ENCODE data around the gene SDR42E2. TPM values are rescaled to one million over a fixed set of nuclear protein-coding genes. Genes with fewer than 3 reads are reported as not detected.

SDR42E2 gene
- total RNA-seq, 1 experiment from 2014 or later, result 0.05 TPM

- ChIA-PET CTCF (interaction anchor here (1.2 to 2.8 kb wide), 3 partner anchors 91 to 239 kb away, joined by 5 to 15 read pairs (median 11); no protein-coding TSS in a partner anchor), POLR2A (no interaction called here)
- no peaks in the 10 kb centered on the region for H3K9me3 ChIP-seq (ENCODE audit: control insufficient read depth, insufficient read depth, low read depth, low read length)
- peaks cover 26% of the 10 kb centered on the region for H3K4me1 ChIP-seq (ENCODE audit: control insufficient read depth, insufficient read depth, low read length)
- in situ Hi-C loops (cut with HindIII; ENCODE audit: low pct_unique_long_range_greater_than_20kb, low sequenced_read_pairs) (loop anchor here (25.0 kb wide), 1 partner anchor 103 kb away; the partner anchor contains the start of gene VWA3A), intact Hi-C loops (cut with micrococcal nuclease; ENCODE audit: unreplicated experiment) (no loop called here)
- H3K27ac ChIP-seq (ENCODE audit: low read length), result no peak overlapping the region
- no peaks in the 10 kb centered on the region for H3K36me3 ChIP-seq (ENCODE audit: control insufficient read depth, insufficient read depth, low read length)
- no peak for DNase-seq (ENCODE audit: low read depth, low spot score)
- peak overlapping the region; percentile 61 to 65 for H3K4me3 ChIP-seq (ENCODE audit: low read depth in 2 of 2, low read length in 2 of 2)
- BruUV-seq (replicated peaks), result no TSS peak
- ATAC-seq, result peak; percentile 84
- peak; percentile 55; the same call in 1 of the 2 replicates for TF ChIP-seq SIN3A (IDR thresholded peaks at IDR 0.05; ENCODE audit: borderline replicate concordance, insufficient read depth, low read depth, low read length)
- TF ChIP-seq, protein P1, sequence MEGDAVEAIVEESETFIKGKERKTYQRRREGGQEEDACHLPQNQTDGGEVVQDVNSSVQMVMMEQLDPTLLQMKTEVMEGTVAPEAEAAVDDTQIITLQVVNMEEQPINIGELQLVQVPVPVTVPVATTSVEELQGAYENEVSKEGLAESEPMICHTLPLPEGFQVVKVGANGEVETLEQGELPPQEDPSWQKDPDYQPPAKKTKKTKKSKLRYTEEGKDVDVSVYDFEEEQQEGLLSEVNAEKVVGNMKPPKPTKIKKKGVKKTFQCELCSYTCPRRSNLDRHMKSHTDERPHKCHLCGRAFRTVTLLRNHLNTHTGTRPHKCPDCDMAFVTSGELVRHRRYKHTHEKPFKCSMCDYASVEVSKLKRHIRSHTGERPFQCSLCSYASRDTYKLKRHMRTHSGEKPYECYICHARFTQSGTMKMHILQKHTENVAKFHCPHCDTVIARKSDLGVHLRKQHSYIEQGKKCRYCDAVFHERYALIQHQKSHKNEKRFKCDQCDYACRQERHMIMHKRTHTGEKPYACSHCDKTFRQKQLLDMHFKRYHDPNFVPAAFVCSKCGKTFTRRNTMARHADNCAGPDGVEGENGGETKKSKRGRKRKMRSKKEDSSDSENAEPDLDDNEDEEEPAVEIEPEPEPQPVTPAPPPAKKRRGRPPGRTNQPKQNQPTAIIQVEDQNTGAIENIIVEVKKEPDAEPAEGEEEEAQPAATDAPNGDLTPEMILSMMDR (IDR thresholded peaks at IDR 0.05), result no peak
- TF ChIP-seq TCF7L2 (IDR thresholded peaks at IDR 0.05; ENCODE audit: low read depth, low read length), result no peak
- TF ChIP-seq POLR2AphosphoS5 (IDR thresholded peaks at IDR 0.05; ENCODE audit: low read depth, low read length), result no peak
- TF ChIP-seq, protein P2, sequence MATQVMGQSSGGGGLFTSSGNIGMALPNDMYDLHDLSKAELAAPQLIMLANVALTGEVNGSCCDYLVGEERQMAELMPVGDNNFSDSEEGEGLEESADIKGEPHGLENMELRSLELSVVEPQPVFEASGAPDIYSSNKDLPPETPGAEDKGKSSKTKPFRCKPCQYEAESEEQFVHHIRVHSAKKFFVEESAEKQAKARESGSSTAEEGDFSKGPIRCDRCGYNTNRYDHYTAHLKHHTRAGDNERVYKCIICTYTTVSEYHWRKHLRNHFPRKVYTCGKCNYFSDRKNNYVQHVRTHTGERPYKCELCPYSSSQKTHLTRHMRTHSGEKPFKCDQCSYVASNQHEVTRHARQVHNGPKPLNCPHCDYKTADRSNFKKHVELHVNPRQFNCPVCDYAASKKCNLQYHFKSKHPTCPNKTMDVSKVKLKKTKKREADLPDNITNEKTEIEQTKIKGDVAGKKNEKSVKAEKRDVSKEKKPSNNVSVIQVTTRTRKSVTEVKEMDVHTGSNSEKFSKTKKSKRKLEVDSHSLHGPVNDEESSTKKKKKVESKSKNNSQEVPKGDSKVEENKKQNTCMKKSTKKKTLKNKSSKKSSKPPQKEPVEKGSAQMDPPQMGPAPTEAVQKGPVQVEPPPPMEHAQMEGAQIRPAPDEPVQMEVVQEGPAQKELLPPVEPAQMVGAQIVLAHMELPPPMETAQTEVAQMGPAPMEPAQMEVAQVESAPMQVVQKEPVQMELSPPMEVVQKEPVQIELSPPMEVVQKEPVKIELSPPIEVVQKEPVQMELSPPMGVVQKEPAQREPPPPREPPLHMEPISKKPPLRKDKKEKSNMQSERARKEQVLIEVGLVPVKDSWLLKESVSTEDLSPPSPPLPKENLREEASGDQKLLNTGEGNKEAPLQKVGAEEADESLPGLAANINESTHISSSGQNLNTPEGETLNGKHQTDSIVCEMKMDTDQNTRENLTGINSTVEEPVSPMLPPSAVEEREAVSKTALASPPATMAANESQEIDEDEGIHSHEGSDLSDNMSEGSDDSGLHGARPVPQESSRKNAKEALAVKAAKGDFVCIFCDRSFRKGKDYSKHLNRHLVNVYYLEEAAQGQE (IDR thresholded peaks at IDR 0.05; ENCODE audit: insufficient read depth in 1 of 2, low read depth in 2 of 2, low read length in 1 of 2), result no peak
- H3K27me3 ChIP-seq (ENCODE audit: control insufficient read depth, insufficient read depth, low read length), result no peaks in the 10 kb centered on the region
These were observed 27.9 kb downstream of the SDR42E2 start for GRCh38 chr16:22190081-22190775.

GRCh38 chr16:22190776-22191531 lies 28.6 kb downstream of the SDR42E2 start:
- Histone ChIP-seq H3K4me1 (ENCODE audit: control insufficient read depth, insufficient read depth, low read length) (peaks cover 26% of the 10 kb centered on the region), H3K9me3 (ENCODE audit: control insufficient read depth, insufficient read depth, low read depth, low read length) (no peaks in the 10 kb centered on the region), H3K27me3 (ENCODE audit: control insufficient read depth, insufficient read depth, low read length) (no peaks in the 10 kb centered on the region), H3K36me3 (ENCODE audit: control insufficient read depth, insufficient read depth, low read length) (no peaks in the 10 kb centered on the region), H3K27ac (ENCODE audit: low read length) (peak overlapping the region; percentile 72), H3K4me3 (ENCODE audit: low read depth in 2 of 2, low read length in 2 of 2) (peak overlapping the region; percentile 65 to 77)
- CTCF ChIA-PET, result interaction anchor here (0.5 to 1.2 kb wide), 4 partner anchors 60 to 212 kb away, joined by 3 to 11 read pairs (median 4); no protein-coding TSS in a partner anchor
- BruUV-seq (replicated peaks), result no TSS peak
- POLR2A ChIA-PET, result interaction anchor here (0.6 to 0.7 kb wide), 4 partner anchors 16 to 575 kb away, joined by 5 to 11 read pairs (median 8); no protein-coding TSS in a partner anchor
- TF ChIP-seq, protein P1 (IDR thresholded peaks at IDR 0.05), result no peak
- TF ChIP-seq POLR2AphosphoS5 (IDR thresholded peaks at IDR 0.05; ENCODE audit: low read depth, low read length) (no peak), TCF7L2 (IDR thresholded peaks at IDR 0.05; ENCODE audit: low read depth, low read length) (no peak), SIN3A (IDR thresholded peaks at IDR 0.05; ENCODE audit: borderline replicate concordance, insufficient read depth, low read depth, low read length) (no peak)
- TF ChIP-seq, protein P2 (IDR thresholded peaks at IDR 0.05; ENCODE audit: insufficient read depth in 1 of 2, low read depth in 2 of 2, low read length in 1 of 2), result no peak
- in situ Hi-C loops (cut with HindIII; ENCODE audit: low pct_unique_long_range_greater_than_20kb, low sequenced_read_pairs) (loop anchor here (25.0 kb wide), 1 partner anchor 104 kb away; the partner anchor contains the start of gene VWA3A), intact Hi-C loops (cut with micrococcal nuclease; ENCODE audit: unreplicated experiment) (no loop called here)
- peak; percentile 84 for ATAC-seq
- peak; percentile 99 for DNase-seq (ENCODE audit: low read depth, low spot score)
